Liver (tissue), 9 donors: ENCODE measurements around the gene TMEM200A. TPM values are rescaled to one million over a fixed set of nuclear protein-coding genes. Genes with fewer than 3 reads are reported as not detected.

Experiments used
- DNase-seq: peaks from one replicate; pipeline ENCODE4 v3.0.0-alpha.2; 2017; ENCODE audit warnings: low spot score
- H3K27ac ChIP-seq, 2 donors: one replicate each; pipeline ENCODE4 v1.7.0; 2013; ENCODE audit warnings: inconsistent platforms in 2 of 2, low read length in 2 of 2, control low read depth in 1 of 2, low read depth in 1 of 2, mild to moderate bottlenecking in 1 of 2
- H3K27me3 ChIP-seq, 4 donors: one replicate each; pipeline versions ENCODE4 v1.6.1 to v1.7.0; 2013; ENCODE audit warnings: low read length in 3 of 4, inconsistent platforms in 1 of 4, mild to moderate bottlenecking in 1 of 4, moderate library complexity in 1 of 4; ENCODE audit not compliant: control insufficient read depth in 4 of 4, insufficient read depth in 4 of 4
- H3K36me3 ChIP-seq, 4 donors: one replicate each; pipeline versions ENCODE4 v1.6.1 to v1.7.0; 2013; ENCODE audit warnings: low read length in 3 of 4, mild to moderate bottlenecking in 3 of 4, low read depth in 1 of 4, moderate library complexity in 1 of 4; ENCODE audit not compliant: control insufficient read depth in 4 of 4, insufficient read depth in 3 of 4
- H3K4me1 ChIP-seq, 4 donors: one replicate each; pipeline versions ENCODE4 v1.6.1 to v1.7.0; 2013; ENCODE audit warnings: low read length in 3 of 4, mild to moderate bottlenecking in 3 of 4, moderate library complexity in 1 of 4; ENCODE audit not compliant: control insufficient read depth in 4 of 4, insufficient read depth in 4 of 4
- H3K4me3 ChIP-seq, 3 donors: one replicate each; pipeline versions ENCODE4 v1.6.1 to v1.7.0; 2013; ENCODE audit warnings: low read length in 3 of 3, control low read depth in 1 of 3, low read depth in 1 of 3, mild to moderate bottlenecking in 1 of 3
- H3K9ac ChIP-seq, 2 donors: one replicate each; pipeline ENCODE4 v1.7.0; 2013; ENCODE audit warnings: low read length in 2 of 2, mild to moderate bottlenecking in 2 of 2, moderate library complexity in 2 of 2, control low read depth in 1 of 2, low read depth in 1 of 2
- H3K9me3 ChIP-seq, 4 donors: one replicate each; pipeline versions ENCODE4 v1.6.1 to v1.7.0; 2013; ENCODE audit warnings: low read length in 3 of 4; ENCODE audit not compliant: control insufficient read depth in 4 of 4
- EGR1 ChIP-seq, 2 donors: IDR thresholded peaks; 2 replicates each; pipeline ENCODE4 v1.6.1; 2016 to 2018; ENCODE audit warnings: antibody characterized with exemption in 2 of 2, low read depth in 2 of 2
- FOXA1 ChIP-seq: IDR thresholded peaks from 2 replicates; pipeline ENCODE4 v1.6.1; 2016; ENCODE audit warnings: antibody characterized with exemption
- FOXA2 ChIP-seq: IDR thresholded peaks from 2 replicates; pipeline ENCODE4 v1.6.1; 2016; ENCODE audit warnings: antibody characterized with exemption
- GABPA ChIP-seq, 2 donors: IDR thresholded peaks in 1 of 2; conservative IDR thresholded peaks in 1 of 2; 2 replicates each; pipeline ENCODE4 v1.6.1; 2016; ENCODE audit warnings: antibody characterized with exemption in 2 of 2, mild to moderate bottlenecking in 1 of 2, moderate library complexity in 1 of 2
- HNF4A ChIP-seq, 2 donors: conservative IDR thresholded peaks; 2 replicates each; pipeline ENCODE4 v1.6.1; 2016; ENCODE audit warnings: antibody characterized with exemption in 2 of 2, mild to moderate bottlenecking in 2 of 2
- HNF4G ChIP-seq: IDR thresholded peaks from 2 replicates; pipeline ENCODE4 v1.6.1; 2016; ENCODE audit warnings: antibody characterized with exemption
- JUND ChIP-seq, 2 donors: IDR thresholded peaks; 2 replicates each; pipeline ENCODE4 v1.6.1; 2016; ENCODE audit warnings: antibody characterized with exemption in 2 of 2
- NR2F2 ChIP-seq: IDR thresholded peaks from 2 replicates; pipeline ENCODE4 v1.6.1; 2016; ENCODE audit warnings: antibody characterized with exemption
- RAD21 ChIP-seq, 2 donors: IDR thresholded peaks; 2 replicates each; pipeline ENCODE4 v1.6.1; 2016; ENCODE audit warnings: antibody characterized with exemption in 2 of 2, mild to moderate bottlenecking in 2 of 2
- RXRA ChIP-seq, 2 donors: IDR thresholded peaks; 2 replicates each; pipeline ENCODE4 v1.6.1; 2017 to 2018; ENCODE audit warnings: antibody characterized with exemption in 2 of 2, mild to moderate bottlenecking in 1 of 2
- SP1 ChIP-seq: IDR thresholded peaks from 2 replicates; pipeline ENCODE4 v1.6.1; 2018; ENCODE audit warnings: antibody characterized with exemption, mild to moderate bottlenecking
- TAF1 ChIP-seq: conservative IDR thresholded peaks from 2 replicates; pipeline ENCODE4 v1.6.1; 2016; ENCODE audit warnings: antibody characterized with exemption, mild to moderate bottlenecking
- YY1 ChIP-seq: IDR thresholded peaks from 2 replicates; pipeline ENCODE4 v1.6.1; 2016; ENCODE audit warnings: antibody characterized with exemption, mild to moderate bottlenecking
- whole genome bisulfite sequencing: extraction: QIAGEN DNeasy Blood & Tissue Kit; methylation state at CpG from one replicate; pipeline ENCODE4 v1.1.7; 2013; 5-methylcytosine and 5-hydroxymethylcytosine counted together
- polyA plus RNA-seq, 2 donors: library from polyadenylated mRNA; stranded (reverse) in 1 of 2; unstranded in 1 of 2; fragments of 200-250 nt in 1 of 2; fragments of >200 nt in 1 of 2; fragmentation: Nextera tagmentation in 1 of 2; extraction: Ambion mirVana in 1 of 2; gene quantifications; one replicate each; pipeline versions ENCODE4 v1.2.1 to v1.2.3, GENCODE V29; 2013 to 2015
- total RNA-seq, 2 donors: library from RNA; depleted of rRNA; stranded (reverse); fragments of >200 nt; gene quantifications; one replicate each; pipeline ENCODE4 v1.2.3, GENCODE V29; 2014
- TF ChIP-seq, protein P1 (sequence below): IDR thresholded peaks from 2 replicates; pipeline ENCODE4 v1.6.1; 2016; ENCODE audit warnings: antibody characterized with exemption
- TF ChIP-seq, protein P2 (sequence below): IDR thresholded peaks from 2 replicates; pipeline ENCODE4 v1.6.1; 2016; ENCODE audit warnings: antibody characterized with exemption
- TF ChIP-seq, protein P3 (sequence below): IDR thresholded peaks from 2 replicates; pipeline ENCODE4 v1.6.1; 2016; ENCODE audit warnings: antibody characterized with exemption, mild to moderate bottlenecking
- TF ChIP-seq, protein P4 (sequence below): IDR thresholded peaks from 2 replicates; pipeline ENCODE4 v1.6.1; 2016; ENCODE audit warnings: antibody characterized with exemption
- TF ChIP-seq, protein P5 (sequence below): fragments of 150-350 bp; IDR thresholded peaks from 2 replicates; pipeline ENCODE4 v1.5.1; 2017; ENCODE audit warnings: improper control_type of control experiment, low read depth, low read length; ENCODE audit not compliant: missing input control
- donor health status: healthy.
- donor health status: healthy.
- donor health status: healthy.
- donor health status: healthy.
- donor health status: healthy.

The TMEM200A gene
- total and polyA plus RNA-seq, 4 donors = 0.08 to 0.33 (median 0.09) TPM

DNA sequence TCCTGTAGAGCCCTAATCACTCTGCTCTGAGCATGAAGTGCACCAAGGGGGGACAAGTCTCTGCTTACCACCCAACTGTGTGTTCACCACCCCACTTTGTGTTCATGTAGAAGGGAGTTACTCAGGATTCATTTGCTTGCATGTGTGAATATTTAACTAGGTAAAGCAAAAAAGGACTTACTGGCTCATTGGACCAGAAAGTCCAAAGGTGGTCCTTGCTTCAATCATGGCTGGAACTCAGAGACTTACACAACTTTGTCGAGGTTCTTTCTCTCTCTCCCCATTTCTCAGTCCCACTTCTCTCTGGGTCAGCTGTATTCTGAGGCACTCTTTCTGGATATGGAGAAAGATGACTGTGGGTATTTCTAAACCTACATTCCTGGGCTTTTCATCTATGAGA, 4.0 kb downstream of the TMEM200A start:
- Histone ChIP-seq H3K4me3 (no peak overlapping the region), H3K9me3 (no peaks in the 10 kb centered on the region), H3K4me1 (peaks cover 8 to 15% (median 11%) of the 10 kb centered on the region in 4 donors), H3K27me3 (peaks cover 0 to 15% (median 1%) of the 10 kb centered on the region in 4 donors), H3K36me3 (no peaks in the 10 kb centered on the region), H3K27ac (no peak overlapping the region), H3K9ac (no peak overlapping the region)
- TF ChIP-seq, protein P1, sequence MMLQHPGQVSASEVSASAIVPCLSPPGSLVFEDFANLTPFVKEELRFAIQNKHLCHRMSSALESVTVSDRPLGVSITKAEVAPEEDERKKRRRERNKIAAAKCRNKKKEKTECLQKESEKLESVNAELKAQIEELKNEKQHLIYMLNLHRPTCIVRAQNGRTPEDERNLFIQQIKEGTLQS = no peak
- TF ChIP-seq, protein P2, sequence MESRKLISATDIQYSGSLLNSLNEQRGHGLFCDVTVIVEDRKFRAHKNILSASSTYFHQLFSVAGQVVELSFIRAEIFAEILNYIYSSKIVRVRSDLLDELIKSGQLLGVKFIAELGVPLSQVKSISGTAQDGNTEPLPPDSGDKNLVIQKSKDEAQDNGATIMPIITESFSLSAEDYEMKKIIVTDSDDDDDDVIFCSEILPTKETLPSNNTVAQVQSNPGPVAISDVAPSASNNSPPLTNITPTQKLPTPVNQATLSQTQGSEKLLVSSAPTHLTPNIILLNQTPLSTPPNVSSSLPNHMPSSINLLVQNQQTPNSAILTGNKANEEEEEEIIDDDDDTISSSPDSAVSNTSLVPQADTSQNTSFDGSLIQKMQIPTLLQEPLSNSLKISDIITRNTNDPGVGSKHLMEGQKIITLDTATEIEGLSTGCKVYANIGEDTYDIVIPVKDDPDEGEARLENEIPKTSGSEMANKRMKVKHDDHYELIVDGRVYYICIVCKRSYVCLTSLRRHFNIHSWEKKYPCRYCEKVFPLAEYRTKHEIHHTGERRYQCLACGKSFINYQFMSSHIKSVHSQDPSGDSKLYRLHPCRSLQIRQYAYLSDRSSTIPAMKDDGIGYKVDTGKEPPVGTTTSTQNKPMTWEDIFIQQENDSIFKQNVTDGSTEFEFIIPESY = no peak
- no peak for TF ChIP-seq FOXA1
- TF ChIP-seq, protein P3, sequence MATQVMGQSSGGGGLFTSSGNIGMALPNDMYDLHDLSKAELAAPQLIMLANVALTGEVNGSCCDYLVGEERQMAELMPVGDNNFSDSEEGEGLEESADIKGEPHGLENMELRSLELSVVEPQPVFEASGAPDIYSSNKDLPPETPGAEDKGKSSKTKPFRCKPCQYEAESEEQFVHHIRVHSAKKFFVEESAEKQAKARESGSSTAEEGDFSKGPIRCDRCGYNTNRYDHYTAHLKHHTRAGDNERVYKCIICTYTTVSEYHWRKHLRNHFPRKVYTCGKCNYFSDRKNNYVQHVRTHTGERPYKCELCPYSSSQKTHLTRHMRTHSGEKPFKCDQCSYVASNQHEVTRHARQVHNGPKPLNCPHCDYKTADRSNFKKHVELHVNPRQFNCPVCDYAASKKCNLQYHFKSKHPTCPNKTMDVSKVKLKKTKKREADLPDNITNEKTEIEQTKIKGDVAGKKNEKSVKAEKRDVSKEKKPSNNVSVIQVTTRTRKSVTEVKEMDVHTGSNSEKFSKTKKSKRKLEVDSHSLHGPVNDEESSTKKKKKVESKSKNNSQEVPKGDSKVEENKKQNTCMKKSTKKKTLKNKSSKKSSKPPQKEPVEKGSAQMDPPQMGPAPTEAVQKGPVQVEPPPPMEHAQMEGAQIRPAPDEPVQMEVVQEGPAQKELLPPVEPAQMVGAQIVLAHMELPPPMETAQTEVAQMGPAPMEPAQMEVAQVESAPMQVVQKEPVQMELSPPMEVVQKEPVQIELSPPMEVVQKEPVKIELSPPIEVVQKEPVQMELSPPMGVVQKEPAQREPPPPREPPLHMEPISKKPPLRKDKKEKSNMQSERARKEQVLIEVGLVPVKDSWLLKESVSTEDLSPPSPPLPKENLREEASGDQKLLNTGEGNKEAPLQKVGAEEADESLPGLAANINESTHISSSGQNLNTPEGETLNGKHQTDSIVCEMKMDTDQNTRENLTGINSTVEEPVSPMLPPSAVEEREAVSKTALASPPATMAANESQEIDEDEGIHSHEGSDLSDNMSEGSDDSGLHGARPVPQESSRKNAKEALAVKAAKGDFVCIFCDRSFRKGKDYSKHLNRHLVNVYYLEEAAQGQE = no peak
- TF ChIP-seq EGR1 (IDR thresholded peaks at IDR 0.05; ENCODE audit: low read depth in 2 of 2) = no peak
- TF ChIP-seq TAF1 = no peak
- no peak for TF ChIP-seq HNF4A (conservative IDR thresholded peaks at IDR 0.05)
- no peak for TF ChIP-seq FOXA2
- no peak for TF ChIP-seq NR2F2
- TF ChIP-seq, protein P4, sequence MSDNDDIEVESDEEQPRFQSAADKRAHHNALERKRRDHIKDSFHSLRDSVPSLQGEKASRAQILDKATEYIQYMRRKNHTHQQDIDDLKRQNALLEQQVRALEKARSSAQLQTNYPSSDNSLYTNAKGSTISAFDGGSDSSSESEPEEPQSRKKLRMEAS = no peak
- no peak for TF ChIP-seq RAD21 (IDR thresholded peaks at IDR 0.05)
- TF ChIP-seq GABPA (IDR thresholded peaks at IDR 0.05 in 1 of 2, conservative IDR thresholded peaks at IDR 0.05 in 1 of 2) = no peak
- no peak for TF ChIP-seq HNF4G
- TF ChIP-seq YY1 = no peak
- TF ChIP-seq JUND (IDR thresholded peaks at IDR 0.05) = no peak
- TF ChIP-seq, protein P5, sequence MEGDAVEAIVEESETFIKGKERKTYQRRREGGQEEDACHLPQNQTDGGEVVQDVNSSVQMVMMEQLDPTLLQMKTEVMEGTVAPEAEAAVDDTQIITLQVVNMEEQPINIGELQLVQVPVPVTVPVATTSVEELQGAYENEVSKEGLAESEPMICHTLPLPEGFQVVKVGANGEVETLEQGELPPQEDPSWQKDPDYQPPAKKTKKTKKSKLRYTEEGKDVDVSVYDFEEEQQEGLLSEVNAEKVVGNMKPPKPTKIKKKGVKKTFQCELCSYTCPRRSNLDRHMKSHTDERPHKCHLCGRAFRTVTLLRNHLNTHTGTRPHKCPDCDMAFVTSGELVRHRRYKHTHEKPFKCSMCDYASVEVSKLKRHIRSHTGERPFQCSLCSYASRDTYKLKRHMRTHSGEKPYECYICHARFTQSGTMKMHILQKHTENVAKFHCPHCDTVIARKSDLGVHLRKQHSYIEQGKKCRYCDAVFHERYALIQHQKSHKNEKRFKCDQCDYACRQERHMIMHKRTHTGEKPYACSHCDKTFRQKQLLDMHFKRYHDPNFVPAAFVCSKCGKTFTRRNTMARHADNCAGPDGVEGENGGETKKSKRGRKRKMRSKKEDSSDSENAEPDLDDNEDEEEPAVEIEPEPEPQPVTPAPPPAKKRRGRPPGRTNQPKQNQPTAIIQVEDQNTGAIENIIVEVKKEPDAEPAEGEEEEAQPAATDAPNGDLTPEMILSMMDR = no peak
- no peak for TF ChIP-seq SP1
- TF ChIP-seq RXRA (IDR thresholded peaks at IDR 0.05) = no peak
- DNase-seq = no peak
- WGBS = 23% methylated on average over 1 of the region's 1 CpG
